Stimulated activated naive CD8-positive, alpha-beta T cell treated with anti-CD3 and anti-CD28 coated beads, Interleukin-15, Interleukin-2, amounts not matched to agents 100 U/mL and 50 U/mL, for 24 hours (primary cell): Measurements from ENCODE around the gene MBOAT2.
A peak's percentile ranks its signal among the peaks of the same experiment; 100 is the strongest.
"Not testable (repeated sequence)": the region's sequence is repeated elsewhere in the genome, so short reads cannot be mapped to it uniquely, and the experiment has no call there.

Experiments used
- ATAC-seq: fragments of 150-1000 bp; cut with Tn5 transposase; one replicate; pipeline ENCODE4 v1.10.0; 2021
- DNase-seq: peaks from one replicate; pipeline ENCODE4 v3.0.0; 2021

Gene MBOAT2

GRCh38 chr2:9003616-9004337, at the start of gene MBOAT2:
Gene MBOAT2, minus strand, starts transcription at chr2:9003684. Its CDS starts 70 bp downstream, at chr2:9003614.
- ATAC-seq (peak; percentile 94), DNase-seq (peak; percentile 79)

DNA sequence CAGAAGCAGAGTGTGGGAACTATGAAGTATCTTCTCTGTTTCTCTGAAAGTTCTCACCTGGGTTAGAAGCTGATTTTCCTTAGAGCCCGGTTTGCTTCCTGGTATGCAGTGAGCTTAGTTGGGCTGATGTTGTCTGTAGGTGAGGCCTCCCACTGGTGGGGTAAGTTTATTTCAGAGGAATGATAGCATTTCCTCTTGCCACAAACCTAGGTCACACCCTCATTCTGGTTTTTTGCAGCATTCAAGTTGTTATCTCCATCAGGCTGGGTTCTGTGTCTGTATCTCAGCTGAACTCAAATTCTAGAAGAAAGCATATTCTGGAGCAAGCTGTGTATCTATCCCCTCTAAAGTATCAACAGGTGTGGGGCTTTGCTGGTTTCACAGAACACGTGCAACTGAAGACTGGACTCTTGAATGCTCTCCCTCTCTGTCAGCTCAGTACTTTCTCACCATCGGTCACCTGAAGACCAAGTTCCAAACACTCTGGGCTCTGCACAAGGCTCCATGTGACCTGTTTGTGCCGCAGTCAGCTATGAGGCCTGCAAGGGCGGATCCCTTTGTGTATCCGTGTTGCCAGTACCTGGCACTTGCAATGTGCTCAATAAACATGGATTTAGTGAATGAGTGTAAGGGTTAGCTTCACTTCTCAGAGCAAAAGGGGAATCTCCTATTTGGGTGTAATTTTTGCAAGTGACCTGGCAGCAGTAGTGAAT, 49.5 kb upstream of the MBOAT2 start:
- no peak for ATAC-seq
- DNase-seq: no peak

- not testable (repeated sequence) for ATAC-seq, DNase-seq
Measured at GRCh38 chr2:9051451-9051850, 48.0 kb upstream of the MBOAT2 start.

GRCh38 chr2:9050122-9050809, 46.8 kb upstream of the MBOAT2 start:
- ATAC-seq (no peak), DNase-seq (no peak)

DNA sequence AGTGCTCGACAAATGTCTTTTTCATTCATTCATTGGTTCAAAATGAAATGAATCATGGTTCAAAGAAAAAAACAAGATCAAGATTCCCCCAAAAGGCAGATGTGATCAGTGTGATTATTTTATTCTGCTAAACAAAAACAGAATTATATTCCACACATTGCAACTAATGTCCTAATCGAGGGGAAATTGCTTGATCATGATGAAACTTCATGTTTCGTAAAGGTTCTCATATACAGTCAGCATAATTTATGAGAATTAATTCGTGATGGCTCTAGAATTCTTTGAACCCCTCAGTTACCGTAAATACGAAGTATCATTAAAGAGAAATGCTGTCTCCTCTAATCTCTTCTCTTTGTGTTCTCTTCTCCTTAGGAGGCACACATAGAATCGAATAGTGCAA, 42.1 kb upstream of the MBOAT2 start:
- no peak for ATAC-seq
- no peak for DNase-seq

DNA sequence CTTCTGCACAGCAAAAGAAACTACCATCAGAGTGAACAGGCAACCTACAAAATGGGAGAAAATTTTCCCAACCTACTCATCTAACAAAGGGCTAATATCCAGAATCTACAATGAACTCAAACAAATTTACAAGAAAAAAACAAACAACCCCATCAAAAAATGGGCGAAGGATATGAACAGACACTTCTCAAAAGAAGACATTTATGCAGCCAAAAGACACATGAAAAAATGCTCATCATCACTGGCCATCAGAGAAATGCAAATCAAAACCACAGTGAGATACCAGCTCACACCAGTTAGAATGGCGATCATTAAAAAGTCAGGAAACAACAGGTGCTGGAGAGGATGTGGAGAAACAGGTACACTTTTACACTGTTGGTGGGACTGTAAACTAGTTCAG, 40.0 kb upstream of the MBOAT2 start:
- not testable (repeated sequence) for ATAC-seq, DNase-seq

GRCh38 chr2:9037166-9037565, 33.7 kb upstream of the MBOAT2 start:
- DNase-seq (no peak), ATAC-seq (no peak)

GRCh38 chr2:9033385-9034168, 30.1 kb upstream of the MBOAT2 start:
- ATAC-seq: no peak
- no peak for DNase-seq

- no peak for DNase-seq
Measured at GRCh38 chr2:9032536-9033255, 29.2 kb upstream of the MBOAT2 start.

DNA sequence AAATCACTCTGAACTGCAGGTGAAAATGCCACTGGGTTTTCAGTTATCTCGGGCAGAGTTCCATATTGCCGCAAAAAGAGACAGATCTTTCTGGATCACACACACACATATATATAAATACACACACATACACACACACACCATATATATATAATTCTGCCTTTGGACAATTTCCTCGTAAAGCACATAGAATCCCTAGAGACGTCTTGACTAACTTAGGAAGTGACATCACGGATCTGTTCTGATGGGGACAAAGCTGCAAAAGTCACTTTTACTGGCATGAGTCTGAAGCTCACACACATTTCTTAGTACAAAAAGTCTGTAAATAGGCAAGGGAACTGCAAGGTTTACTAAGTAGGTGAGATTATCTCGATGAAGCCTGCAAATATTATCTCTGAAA, 28.6 kb upstream of the MBOAT2 start:
- DNase-seq (no peak), ATAC-seq (no peak)

More at GRCh38 chr2:9032536-9033255, 29.2 kb upstream of the MBOAT2 start:
- no peak for ATAC-seq

GRCh38 chr2:9031246-9031645, 27.8 kb upstream of the MBOAT2 start:
- ATAC-seq: no peak
- DNase-seq: no peak

DNA sequence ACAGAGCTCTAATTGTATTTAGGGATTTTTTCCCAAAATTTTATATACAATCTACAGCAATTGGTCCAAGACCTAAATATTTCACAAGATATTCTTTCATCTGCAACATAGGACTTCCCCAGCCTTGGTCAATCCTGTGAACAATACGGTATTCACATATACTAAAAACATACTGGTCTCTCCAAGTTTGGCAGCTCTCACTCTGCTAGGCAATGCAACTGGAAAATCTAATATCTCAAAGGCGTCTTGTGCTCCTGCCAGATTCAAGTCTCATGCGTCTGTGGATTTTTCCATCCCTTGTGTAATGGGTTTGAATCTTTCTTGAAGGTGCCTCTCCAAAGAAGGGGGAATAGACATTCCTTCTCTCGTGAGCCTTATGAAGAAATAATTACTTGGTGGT, 27.4 kb upstream of the MBOAT2 start:
- ATAC-seq (no peak), DNase-seq (no peak)

DNA sequence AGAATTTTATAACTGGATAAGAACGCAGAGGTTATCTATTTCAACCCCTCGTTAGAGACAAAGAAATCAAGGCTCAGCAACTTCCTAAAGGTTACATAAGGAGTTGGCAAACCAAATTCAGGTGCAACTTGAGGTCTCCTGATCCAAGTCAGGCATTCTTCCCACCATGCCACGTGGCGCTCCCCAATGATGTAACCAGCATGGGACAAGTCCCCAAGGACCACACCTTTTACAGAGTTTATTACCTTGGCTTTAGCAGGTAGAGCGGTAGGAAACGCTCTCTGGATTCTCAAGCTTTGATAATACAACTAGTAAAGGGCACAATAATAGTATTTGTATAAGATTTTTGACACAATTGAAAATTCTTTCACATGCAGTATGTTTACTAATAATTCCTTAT, 26.7 kb upstream of the MBOAT2 start:
- DNase-seq: no peak
- ATAC-seq: no peak

GRCh38 chr2:9029721-9030120, 26.2 kb upstream of the MBOAT2 start:
- DNase-seq: no peak
- ATAC-seq: no peak

DNA sequence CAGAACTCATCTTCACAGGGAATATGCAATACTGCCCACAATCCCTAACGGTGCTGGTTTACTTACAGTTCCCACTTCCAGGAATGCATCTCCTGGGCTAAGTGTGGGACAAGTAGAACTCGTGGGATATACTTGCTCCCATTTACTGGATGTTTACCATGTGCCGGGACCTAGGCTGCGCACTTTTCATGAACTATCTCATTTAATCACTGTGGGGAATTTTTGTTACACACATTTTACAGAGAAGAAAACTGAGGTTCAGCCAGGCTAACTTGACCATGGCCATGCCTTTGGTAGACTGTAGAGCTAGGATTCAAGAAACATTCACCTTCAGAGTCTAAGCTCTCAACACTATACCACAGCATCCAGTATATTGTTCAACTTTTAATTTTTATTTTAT, 24.4 kb upstream of the MBOAT2 start:
- DNase-seq (no peak), ATAC-seq (no peak)

- ATAC-seq: no peak
- DNase-seq: no peak
Measured at GRCh38 chr2:9025746-9026145, 22.3 kb upstream of the MBOAT2 start.

DNA sequence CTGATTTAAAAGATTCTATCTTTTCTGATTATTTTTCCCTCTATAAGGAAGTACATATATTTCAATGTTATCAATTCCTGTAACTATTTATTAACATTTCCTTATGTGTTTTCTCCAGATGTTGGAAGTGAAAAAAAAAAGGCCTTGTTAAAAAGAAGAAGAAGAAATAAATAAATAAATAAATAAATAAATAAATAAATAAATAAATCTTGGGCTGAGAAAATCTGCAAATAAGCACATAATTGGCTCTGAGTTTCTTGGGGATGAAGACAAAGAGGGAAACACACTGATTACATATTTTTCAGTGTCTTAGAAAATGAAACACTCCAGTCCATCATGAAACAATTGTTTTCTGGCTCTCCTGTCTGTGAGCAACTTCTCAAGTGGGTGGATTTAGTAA, 21.1 kb upstream of the MBOAT2 start:
- ATAC-seq: no peak

DNA sequence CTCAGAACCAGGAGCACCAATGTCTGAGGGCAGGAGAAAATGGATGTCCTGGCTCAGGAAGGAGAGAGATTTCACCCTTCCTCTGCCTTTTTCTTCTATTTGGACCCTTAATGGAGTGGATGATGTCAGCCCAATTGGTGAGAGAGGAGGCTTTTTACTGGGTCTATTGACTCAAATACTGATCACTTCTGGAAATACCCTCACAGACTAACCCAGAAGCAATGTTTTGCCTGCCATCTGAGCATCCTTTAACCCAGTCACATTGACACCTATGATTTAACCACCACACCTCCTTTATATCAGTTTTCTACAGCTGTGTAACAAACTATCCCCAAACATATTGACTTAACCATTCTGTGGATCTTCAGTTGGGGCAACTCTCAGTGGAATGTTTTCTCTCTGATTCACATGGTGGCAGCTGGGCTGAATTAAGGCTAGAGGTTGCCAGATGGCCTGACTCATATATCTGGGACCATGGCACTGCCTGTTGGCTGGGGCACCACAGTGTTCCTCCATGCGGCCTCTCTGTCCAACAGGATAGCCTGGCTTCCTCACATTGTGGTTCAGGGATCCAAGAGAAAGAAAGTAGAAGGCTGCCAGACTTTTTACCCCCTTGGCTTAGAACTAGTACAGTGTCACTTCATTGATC, 18.2 kb upstream of the MBOAT2 start:
- ATAC-seq: no peak
- no peak for DNase-seq

More for the DNA sequence above, 21.1 kb upstream of the MBOAT2 start:
- no peak for DNase-seq

DNA sequence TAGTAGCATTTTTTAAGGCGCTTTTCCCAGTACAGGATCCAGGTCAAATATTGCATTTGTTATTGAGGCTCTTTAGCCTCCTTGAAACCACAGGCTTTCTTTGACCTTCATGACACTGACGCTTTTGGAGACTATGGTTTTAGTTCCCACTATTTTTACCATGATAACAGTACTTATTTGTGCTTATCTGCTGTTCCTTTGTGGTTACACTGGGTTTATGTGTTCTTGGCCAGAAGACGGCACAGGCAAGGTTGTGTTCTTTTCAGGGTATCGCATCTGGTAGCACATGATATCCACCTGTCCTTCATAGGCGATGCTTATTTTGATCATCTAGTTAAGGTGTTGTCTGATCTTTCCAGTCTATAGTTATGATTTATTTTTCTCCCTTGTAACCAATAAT, 16.8 kb upstream of the MBOAT2 start:
- DNase-seq (no peak), ATAC-seq (no peak)

DNA sequence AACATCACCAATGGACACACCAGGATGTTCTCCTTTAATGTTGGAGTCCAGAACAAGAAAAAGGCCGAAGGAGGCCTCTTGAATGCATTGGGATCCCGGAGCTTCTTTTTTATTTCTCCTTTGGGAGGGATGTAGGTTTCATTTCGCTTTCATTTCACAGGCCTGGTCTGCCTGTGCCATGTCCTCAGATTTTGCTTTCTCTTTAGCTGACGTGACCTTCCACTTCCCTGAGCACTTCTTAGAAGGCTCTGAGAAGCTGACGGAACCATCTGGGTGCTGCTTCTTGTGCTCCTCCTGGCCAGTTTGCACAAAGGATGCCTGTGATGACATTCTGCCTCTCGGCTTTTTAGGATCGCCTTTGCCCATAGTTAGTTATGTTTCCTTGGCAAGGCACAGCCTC, 15.1 kb upstream of the MBOAT2 start:
- ATAC-seq (no peak), DNase-seq (no peak)

DNA sequence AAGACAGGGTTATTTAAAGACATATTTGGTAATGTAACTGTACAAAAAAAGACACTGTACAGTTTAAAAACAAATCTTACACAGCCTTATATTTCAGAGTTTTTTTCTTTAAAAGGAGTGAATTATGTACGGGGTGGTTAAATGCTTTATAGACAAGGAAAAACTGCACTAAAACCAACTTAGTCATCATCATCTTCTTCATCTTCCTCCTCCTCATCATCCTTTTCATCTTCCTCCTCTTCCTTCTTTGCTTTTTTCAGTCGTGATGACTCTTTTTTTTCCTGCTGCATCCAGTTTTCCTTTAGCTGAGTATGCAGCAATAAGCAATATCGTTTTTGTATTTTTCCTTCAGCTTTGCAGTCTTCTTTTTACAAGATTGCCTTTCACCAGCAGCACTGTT, 14.6 kb upstream of the MBOAT2 start:
- DNase-seq: no peak
- no peak for ATAC-seq
